Nephron (organoid): ENCODE results near the gene SLC7A7.
"Not testable (repeated sequence)": the region's sequence is repeated elsewhere in the genome, so short reads cannot be mapped to it uniquely, and the experiment has no call there.

Experiments used
- H3K27ac Mint-ChIP-seq, 3 experiments: 2 replicates each; pipeline ENCODE4 v1.8.0; 2020; ENCODE audit warnings: mixed read lengths in 3 of 3, mild to moderate bottlenecking in 2 of 3, moderate library complexity in 1 of 3
- H3K27me3 Mint-ChIP-seq: 2 replicates; pipeline ENCODE4 v1.8.0; 2021; ENCODE audit warnings: low read depth, mild to moderate bottlenecking, moderate library complexity, mixed read lengths
- H3K36me3 Mint-ChIP-seq: 2 replicates; pipeline ENCODE4 v1.8.0; 2020; ENCODE audit warnings: low read depth, mixed read lengths
- H3K4me1 Mint-ChIP-seq: 2 replicates; pipeline ENCODE4 v1.8.0; 2020; ENCODE audit warnings: mixed read lengths
- H3K4me3 Mint-ChIP-seq, 3 experiments: 2 replicates each; pipeline ENCODE4 v1.8.0; 2020; ENCODE audit warnings: mild to moderate bottlenecking in 3 of 3, mixed read lengths in 3 of 3, moderate library complexity in 2 of 3
- H3K9me3 Mint-ChIP-seq: 2 replicates; pipeline ENCODE4 v1.8.0; 2020; ENCODE audit warnings: mixed read lengths
- CTCF ChIP-seq, 3 experiments: fragments of 200-600 bp; sonication (generic); IDR thresholded peaks; one replicate each; pipeline ENCODE4 v1.5.0; 2021; ENCODE audit warnings: antibody characterized with exemption in 3 of 3; ENCODE audit not compliant: unreplicated experiment in 3 of 3

Gene SLC7A7

GRCh38 chr14:22835505-22835904 lies 20.3 kb upstream of the SLC7A7 start:
- H3K27me3 Mint-ChIP-seq: no peaks in the 10 kb centered on the region
- H3K4me1 Mint-ChIP-seq: peaks cover 26% of the 10 kb centered on the region
- H3K4me3 Mint-ChIP-seq: peak overlapping the region; percentile 95 to 99 (median 97)
- TF ChIP-seq CTCF (IDR thresholded peaks at IDR 0.05; ENCODE audit: unreplicated experiment in 3 of 3): no peak
- peaks cover 25% of the 10 kb centered on the region for H3K36me3 Mint-ChIP-seq
- peak overlapping the region; percentile 99 to 100 (median 99) for H3K27ac Mint-ChIP-seq
- no peaks in the 10 kb centered on the region for H3K9me3 Mint-ChIP-seq

GRCh38 chr14:22830443-22831010 lies 15.3 kb upstream of the SLC7A7 start:
- Mint-ChIP-seq H3K9me3 (no peaks in the 10 kb centered on the region), H3K36me3 (peaks cover 15% of the 10 kb centered on the region), H3K27ac (peak overlapping the region; percentile 58 to 95 (median 90)), H3K4me1 (peaks cover 23% of the 10 kb centered on the region), H3K27me3 (peaks cover 7% of the 10 kb centered on the region), H3K4me3 (peak overlapping the region; percentile 84 to 96 (median 85))
- no peak for TF ChIP-seq CTCF (IDR thresholded peaks at IDR 0.05; ENCODE audit: unreplicated experiment in 3 of 3)

GRCh38 chr14:22829661-22830442 lies 14.6 kb upstream of the SLC7A7 start, which contains the start of gene MRPL52:
TSS of gene MRPL52 (plus strand) at chr14:22829887. CDS start at chr14:22829913, 26 bp downstream.
- Mint-ChIP-seq H3K36me3 (peaks cover 11% of the 10 kb centered on the region), H3K4me1 (peaks cover 24% of the 10 kb centered on the region), H3K27me3 (peaks cover 7% of the 10 kb centered on the region), H3K9me3 (no peaks in the 10 kb centered on the region), H3K27ac (peak within 1 kb of the TSS; percentile 58 to 95 (median 90)), H3K4me3 (peak within 1 kb of the TSS; percentile 84 to 96 (median 85))
- no peak for TF ChIP-seq CTCF (IDR thresholded peaks at IDR 0.05; ENCODE audit: unreplicated experiment in 3 of 3)

- H3K36me3 Mint-ChIP-seq: peaks cover 11% of the 10 kb centered on the region
- H3K4me1 Mint-ChIP-seq: peaks cover 27% of the 10 kb centered on the region
- peak overlapping the region; percentile 58 to 95 (median 90) for H3K27ac Mint-ChIP-seq
- peak overlapping the region; percentile 84 to 96 (median 85) for H3K4me3 Mint-ChIP-seq
- not testable (repeated sequence) for H3K9me3 Mint-ChIP-seq, H3K27me3 Mint-ChIP-seq
Measured at GRCh38 chr14:22829076-22829660, 13.9 kb upstream of the SLC7A7 start.

- no peaks in the 10 kb centered on the region for H3K9me3 Mint-ChIP-seq
- peak overlapping the region; percentile 19 to 45 (median 41) for H3K4me3 Mint-ChIP-seq
- H3K4me1 Mint-ChIP-seq: peaks cover 43% of the 10 kb centered on the region
- peak overlapping the region; percentile 51 to 86 (median 81) for H3K27ac Mint-ChIP-seq
- TF ChIP-seq CTCF (IDR thresholded peaks at IDR 0.05; ENCODE audit: unreplicated experiment in 3 of 3): no peak
- H3K36me3 Mint-ChIP-seq: no peaks in the 10 kb centered on the region
- H3K27me3 Mint-ChIP-seq: peaks cover 7% of the 10 kb centered on the region
Measured at GRCh38 chr14:22824711-22825359, 9.6 kb upstream of the SLC7A7 start.

- H3K27me3 Mint-ChIP-seq: peaks cover 7% of the 10 kb centered on the region
- no peaks in the 10 kb centered on the region for H3K9me3 Mint-ChIP-seq
- peak overlapping the region; percentile 73 to 85 (median 76) for H3K4me3 Mint-ChIP-seq
- peak overlapping the region; percentile 91 to 93 (median 91) for H3K27ac Mint-ChIP-seq
- peak; percentile 88 to 98 (median 93) for TF ChIP-seq CTCF (IDR thresholded peaks at IDR 0.05; ENCODE audit: unreplicated experiment in 3 of 3)
- peaks cover 54% of the 10 kb centered on the region for H3K4me1 Mint-ChIP-seq
- no peaks in the 10 kb centered on the region for H3K36me3 Mint-ChIP-seq
Measured at GRCh38 chr14:22822571-22823098, 7.4 kb upstream of the SLC7A7 start.
